ENCODE measurements around the gene KCTD14.

GRCh38 chr11:78011301-78011700 lies 11.8 kb downstream of the KCTD14 start:
- TF ChIP-seq CTCF (IDR thresholded peaks at IDR 0.05; ENCODE audit: poor library complexity) (no peak), EZH2 (IDR thresholded peaks at IDR 0.05; ENCODE audit: borderline replicate concordance) (no peak)
